ENCODE results near the gene KCNK17.

Gene KCNK17

DNA sequence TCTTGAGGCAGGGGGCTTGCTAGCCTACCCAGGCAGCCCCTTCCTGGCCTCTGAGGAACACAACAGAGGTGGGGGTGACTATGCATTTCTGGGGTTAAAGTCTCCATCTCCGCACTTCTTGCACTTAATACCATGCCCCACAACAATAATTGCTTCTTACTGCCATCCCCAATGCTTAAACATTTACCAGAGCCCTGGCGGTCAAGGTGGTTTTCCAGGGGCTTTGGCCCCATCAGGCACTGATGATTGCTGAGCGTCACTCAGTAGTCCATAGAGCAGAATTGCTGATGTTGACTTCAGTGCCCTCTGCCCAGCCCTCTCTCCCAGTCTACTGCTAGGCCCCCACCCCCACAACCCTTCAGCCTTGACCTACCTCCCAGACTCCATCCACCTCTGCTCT, 52.5 kb downstream of the KCNK17 start:
- TF ChIP-seq, protein P1, sequence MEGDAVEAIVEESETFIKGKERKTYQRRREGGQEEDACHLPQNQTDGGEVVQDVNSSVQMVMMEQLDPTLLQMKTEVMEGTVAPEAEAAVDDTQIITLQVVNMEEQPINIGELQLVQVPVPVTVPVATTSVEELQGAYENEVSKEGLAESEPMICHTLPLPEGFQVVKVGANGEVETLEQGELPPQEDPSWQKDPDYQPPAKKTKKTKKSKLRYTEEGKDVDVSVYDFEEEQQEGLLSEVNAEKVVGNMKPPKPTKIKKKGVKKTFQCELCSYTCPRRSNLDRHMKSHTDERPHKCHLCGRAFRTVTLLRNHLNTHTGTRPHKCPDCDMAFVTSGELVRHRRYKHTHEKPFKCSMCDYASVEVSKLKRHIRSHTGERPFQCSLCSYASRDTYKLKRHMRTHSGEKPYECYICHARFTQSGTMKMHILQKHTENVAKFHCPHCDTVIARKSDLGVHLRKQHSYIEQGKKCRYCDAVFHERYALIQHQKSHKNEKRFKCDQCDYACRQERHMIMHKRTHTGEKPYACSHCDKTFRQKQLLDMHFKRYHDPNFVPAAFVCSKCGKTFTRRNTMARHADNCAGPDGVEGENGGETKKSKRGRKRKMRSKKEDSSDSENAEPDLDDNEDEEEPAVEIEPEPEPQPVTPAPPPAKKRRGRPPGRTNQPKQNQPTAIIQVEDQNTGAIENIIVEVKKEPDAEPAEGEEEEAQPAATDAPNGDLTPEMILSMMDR (conservative IDR thresholded peaks at IDR 0.05; ENCODE audit: low read depth, low read length) = no peak
- DNase-seq (ENCODE audit: low read depth) = no peak
- H3K4me3 ChIP-seq (ENCODE audit: low read depth, low read length) = no peak overlapping the region

DNA sequence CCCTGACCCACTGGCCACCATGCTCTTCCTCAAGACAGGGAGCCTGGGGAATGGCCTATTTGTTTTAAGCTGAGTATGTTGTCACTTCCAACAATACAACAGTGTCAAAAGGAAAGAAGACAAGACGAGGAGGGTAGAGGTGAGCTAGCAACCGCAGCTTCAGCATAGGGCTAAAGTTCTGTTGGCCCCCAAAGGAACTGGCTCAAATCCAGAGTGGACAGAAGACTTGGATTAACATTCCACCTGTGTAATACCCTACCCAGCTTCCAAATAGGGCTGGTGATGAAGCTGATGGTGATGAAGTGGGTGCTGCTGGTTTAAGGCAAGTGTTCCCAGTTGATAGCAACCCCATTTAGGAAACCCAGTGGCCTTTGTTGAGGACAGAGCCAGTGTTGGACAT, 53.3 kb downstream of the KCNK17 start:
- DNase-seq (ENCODE audit: low read depth) = no peak
- TF ChIP-seq, protein P1 (conservative IDR thresholded peaks at IDR 0.05; ENCODE audit: low read depth, low read length) = no peak

DNA sequence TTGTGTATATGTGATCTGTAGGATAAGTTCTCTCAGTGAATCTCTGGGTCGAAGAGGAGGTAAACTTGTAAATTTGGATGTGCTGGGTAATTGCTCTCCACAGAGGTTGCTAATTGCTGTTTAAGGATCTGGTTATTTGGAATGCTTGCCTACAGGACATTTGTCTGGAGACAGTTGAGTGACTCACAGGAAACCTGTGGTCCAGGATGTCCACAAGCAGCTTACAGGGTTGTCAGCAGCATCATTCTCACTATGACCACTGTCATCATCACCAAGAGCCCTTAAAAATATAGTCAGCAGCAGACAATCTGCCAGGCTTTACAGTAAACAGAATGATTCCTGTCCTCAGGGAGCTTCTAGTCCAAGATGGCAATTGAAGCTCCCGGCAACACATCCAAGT, 53.8 kb downstream of the KCNK17 start:
- no peak overlapping the region for H3K4me3 ChIP-seq (ENCODE audit: low read depth, low read length)
- TF ChIP-seq, protein P1 (conservative IDR thresholded peaks at IDR 0.05; ENCODE audit: low read depth, low read length) = no peak
- no peak for DNase-seq (ENCODE audit: low read depth)

More for the DNA sequence above, 53.3 kb downstream of the KCNK17 start:
- no peak overlapping the region for H3K4me3 ChIP-seq (ENCODE audit: low read depth, low read length)

DNA sequence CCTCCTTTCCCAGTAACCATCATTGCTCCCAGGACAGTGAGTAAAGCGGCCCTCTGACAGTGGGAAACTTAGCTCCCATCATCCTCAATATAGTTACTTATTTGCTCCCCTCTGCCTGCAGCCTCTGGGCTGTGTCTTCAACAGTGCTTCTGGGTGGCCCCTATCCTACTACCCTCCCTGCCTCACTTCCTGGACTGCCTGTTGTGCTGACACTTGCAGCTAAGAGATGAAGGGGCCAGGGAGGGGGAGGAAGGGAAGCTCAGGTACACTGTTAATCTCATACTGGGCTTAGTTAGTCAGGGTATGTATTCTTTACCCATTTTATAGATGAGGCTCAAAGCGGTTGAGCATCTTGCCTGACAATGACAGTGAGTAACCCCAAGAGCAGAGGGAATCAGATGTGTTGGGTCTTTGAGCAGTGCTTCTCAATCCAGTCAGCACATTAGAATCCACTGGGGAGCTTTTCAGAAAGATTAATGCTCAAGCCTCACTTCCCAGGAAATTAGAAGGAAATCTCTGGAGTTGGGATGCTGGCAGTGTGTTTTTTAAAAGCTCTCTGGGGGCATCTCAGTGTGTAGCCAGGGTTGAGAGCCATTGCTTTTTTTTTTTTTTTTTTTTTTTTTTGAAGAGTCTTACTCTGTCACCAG, 57.8 kb downstream of the KCNK17 start:
- H3K4me3 ChIP-seq (ENCODE audit: low read depth, low read length) = no peak overlapping the region
- TF ChIP-seq, protein P1 (conservative IDR thresholded peaks at IDR 0.05; ENCODE audit: low read depth, low read length) = no peak
- no peak for DNase-seq (ENCODE audit: low read depth)

DNA sequence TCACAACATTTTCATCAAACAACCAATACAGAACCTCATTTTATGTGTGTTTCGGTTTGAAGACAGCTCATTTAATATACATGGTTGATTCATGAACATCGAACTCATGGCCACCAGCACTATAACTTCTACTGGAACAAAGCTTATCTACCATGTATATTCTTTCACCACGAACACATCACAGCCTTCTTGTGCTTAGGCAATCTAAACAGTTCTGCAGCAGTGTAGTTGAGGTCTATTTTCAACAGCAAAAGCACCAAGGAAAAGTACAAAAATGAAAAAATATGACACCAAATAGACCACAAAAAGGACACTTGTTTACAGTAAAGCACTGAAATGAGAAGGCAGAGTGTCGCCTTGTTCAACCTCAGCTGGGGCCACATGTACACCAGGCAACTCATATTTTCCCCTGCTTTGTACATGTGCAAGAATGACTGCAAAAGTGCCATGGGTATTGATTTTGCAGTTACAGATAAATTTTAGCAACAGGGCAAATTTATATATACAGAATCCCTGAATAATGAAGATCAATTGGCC, 59.2 kb downstream of the KCNK17 start:
- TF ChIP-seq, protein P1 (conservative IDR thresholded peaks at IDR 0.05; ENCODE audit: low read depth, low read length) = no peak

DNA sequence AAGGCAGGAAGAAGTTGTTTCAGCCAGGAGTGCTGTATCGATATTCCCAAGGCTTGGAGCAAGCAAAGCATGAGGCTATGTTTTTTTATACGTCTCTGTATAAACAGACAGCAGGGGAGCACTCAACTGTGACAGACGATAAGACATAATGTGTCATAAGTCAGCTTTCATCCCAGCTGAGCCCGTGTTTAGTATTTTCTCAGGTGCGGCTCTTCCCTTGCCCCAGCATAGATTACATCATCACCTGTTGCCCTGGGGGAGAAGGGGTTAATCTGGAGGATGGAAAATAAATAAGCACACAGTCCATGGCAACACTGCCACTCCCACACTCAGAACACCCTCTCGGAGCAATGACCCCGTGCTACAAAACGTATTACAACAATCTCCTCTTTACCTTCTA, 62.8 kb downstream of the KCNK17 start:
- no peak for DNase-seq (ENCODE audit: low read depth)
- TF ChIP-seq, protein P1 (conservative IDR thresholded peaks at IDR 0.05; ENCODE audit: low read depth, low read length) = no peak

More for the DNA sequence above, 59.2 kb downstream of the KCNK17 start:
- no peak for DNase-seq (ENCODE audit: low read depth)
- H3K4me3 ChIP-seq (ENCODE audit: low read depth, low read length) = no peak overlapping the region

DNA sequence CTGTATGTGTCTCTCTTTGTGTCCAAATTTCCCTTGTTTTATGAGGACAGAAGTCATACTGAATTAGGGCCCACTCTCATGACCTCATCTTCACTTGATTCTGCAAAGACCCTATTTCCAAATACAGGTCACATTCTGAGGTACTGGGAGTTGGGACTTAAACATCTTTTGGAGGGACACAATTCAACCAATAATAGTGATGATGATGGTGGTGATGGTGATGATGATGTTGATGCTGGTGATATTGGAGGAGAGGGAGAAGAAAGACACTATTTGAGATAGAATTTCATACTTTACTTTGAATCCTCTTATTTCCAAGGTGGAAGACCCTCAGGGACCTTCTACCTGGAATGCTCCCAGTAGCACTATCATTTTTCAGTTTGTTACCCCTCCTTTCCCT, 63.7 kb downstream of the KCNK17 start:
- H3K4me3 ChIP-seq (ENCODE audit: low read depth, low read length) = no peak overlapping the region
- no peak for DNase-seq (ENCODE audit: low read depth)
- TF ChIP-seq, protein P1 (conservative IDR thresholded peaks at IDR 0.05; ENCODE audit: low read depth, low read length) = no peak

More for the DNA sequence above, 62.8 kb downstream of the KCNK17 start:
- no peak overlapping the region for H3K4me3 ChIP-seq (ENCODE audit: low read depth, low read length)

All from choroid plexus epithelial cell (primary cell).